Measurements from ENCODE around the gene SND1. TPM values are rescaled to one million over a fixed set of nuclear protein-coding genes. Genes with fewer than 3 reads are reported as not detected.

The SND1 gene
- total RNA-seq, 1 donor = 241 TPM

DNA sequence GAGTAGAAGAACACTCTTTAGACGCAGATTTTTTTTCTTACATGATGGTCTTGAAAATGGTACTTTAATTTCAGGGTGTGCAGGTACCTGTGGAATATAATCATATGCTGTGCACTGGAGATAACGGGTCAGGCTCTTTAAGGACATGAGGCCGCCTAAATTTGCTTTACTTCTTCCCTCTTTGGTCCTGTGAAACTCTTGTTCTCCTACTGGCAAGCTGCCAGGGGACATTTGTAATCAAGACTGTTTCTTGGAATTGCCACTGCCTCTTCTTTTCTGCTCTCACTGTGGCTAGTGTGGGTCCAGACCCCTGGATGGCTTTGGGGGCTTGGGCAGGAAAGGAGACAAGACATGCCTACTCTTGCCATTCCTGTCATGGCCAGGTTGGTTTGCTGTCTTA, 146.0 kb downstream of the SND1 start:
- TF ChIP-seq, protein P1, sequence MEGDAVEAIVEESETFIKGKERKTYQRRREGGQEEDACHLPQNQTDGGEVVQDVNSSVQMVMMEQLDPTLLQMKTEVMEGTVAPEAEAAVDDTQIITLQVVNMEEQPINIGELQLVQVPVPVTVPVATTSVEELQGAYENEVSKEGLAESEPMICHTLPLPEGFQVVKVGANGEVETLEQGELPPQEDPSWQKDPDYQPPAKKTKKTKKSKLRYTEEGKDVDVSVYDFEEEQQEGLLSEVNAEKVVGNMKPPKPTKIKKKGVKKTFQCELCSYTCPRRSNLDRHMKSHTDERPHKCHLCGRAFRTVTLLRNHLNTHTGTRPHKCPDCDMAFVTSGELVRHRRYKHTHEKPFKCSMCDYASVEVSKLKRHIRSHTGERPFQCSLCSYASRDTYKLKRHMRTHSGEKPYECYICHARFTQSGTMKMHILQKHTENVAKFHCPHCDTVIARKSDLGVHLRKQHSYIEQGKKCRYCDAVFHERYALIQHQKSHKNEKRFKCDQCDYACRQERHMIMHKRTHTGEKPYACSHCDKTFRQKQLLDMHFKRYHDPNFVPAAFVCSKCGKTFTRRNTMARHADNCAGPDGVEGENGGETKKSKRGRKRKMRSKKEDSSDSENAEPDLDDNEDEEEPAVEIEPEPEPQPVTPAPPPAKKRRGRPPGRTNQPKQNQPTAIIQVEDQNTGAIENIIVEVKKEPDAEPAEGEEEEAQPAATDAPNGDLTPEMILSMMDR (IDR thresholded peaks at IDR 0.05; ENCODE audit: insufficient read depth, low read depth, low read length) = no peak
- peak; percentile 30 for DNase-seq (ENCODE audit: low read depth)
- no peak overlapping the region for H3K4me3 ChIP-seq (ENCODE audit: low read depth, low read length)

GRCh38 chr7:127798769-127799372, 146.9 kb downstream of the SND1 start:
- TF ChIP-seq, protein P1 (IDR thresholded peaks at IDR 0.05; ENCODE audit: insufficient read depth, low read depth, low read length) = no peak
- H3K4me3 ChIP-seq (ENCODE audit: low read depth, low read length) = no peak overlapping the region
- no peak for DNase-seq (ENCODE audit: low read depth)

DNA sequence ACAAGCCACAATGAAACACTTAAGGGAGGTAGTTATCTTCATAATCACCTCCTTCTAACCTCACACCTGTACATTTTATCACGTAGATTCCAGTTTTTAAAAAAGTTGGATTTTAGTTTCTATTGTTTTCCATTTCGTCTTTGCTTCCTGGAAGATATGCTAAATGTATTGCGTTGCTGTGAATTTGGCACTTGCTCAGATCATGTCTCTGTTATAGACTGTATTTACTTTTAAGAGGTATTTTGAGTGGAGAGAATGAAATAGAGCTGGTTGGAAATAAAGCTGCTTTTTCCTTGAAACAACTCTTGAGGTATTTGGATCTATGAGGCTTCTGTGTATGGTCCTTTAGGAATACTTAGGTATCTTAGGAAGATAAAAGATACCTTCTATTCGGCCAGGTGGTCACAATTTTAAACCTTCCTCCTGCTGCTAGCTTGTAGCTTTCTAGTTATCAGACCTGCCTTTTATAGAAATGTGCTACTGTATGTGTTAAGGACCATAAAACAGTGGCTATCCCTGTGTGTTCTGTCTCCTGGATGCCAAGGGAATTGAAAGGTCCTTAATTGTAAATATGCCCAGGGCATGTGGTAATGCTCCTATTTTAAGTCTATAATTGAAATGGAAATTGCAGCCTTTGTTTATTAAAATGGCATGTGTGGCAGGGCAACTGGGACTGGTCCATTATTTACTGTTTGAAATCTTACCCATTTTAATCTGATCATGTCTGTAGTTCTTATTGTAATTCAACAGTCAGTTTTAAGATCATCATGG, 147.7 kb downstream of the SND1 start:
- no peak for DNase-seq (ENCODE audit: low read depth)
- H3K4me3 ChIP-seq (ENCODE audit: low read depth, low read length) = no peak overlapping the region
- TF ChIP-seq, protein P1 (IDR thresholded peaks at IDR 0.05; ENCODE audit: insufficient read depth, low read depth, low read length) = no peak

GRCh38 chr7:127802845-127803244, 150.9 kb downstream of the SND1 start:
- H3K4me3 ChIP-seq (ENCODE audit: low read depth, low read length) = no peak overlapping the region
- DNase-seq (ENCODE audit: low read depth) = no peak
- TF ChIP-seq, protein P1 (IDR thresholded peaks at IDR 0.05; ENCODE audit: insufficient read depth, low read depth, low read length) = no peak

DNA sequence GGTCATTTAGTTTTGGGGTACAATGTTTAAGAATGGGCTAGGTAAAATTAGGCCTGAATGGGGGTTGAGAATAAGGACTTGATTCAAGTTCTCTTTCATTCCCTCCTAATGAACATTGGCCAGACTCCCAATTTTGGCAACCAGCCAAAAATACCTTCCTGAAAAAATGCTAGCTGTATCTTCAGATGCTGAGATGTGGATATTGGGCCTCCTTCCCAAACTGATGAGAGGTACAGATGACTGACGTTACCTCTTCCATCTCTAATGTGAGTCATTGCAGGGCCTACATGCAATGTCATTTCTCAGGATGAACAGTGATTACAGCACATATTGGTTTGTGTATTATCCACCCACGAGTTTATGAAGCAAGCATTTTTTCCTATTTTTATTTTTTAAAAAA, 151.6 kb downstream of the SND1 start:
- no peak for DNase-seq (ENCODE audit: low read depth)
- H3K4me3 ChIP-seq (ENCODE audit: low read depth, low read length) = no peak overlapping the region
- TF ChIP-seq, protein P1 (IDR thresholded peaks at IDR 0.05; ENCODE audit: insufficient read depth, low read depth, low read length) = no peak

DNA sequence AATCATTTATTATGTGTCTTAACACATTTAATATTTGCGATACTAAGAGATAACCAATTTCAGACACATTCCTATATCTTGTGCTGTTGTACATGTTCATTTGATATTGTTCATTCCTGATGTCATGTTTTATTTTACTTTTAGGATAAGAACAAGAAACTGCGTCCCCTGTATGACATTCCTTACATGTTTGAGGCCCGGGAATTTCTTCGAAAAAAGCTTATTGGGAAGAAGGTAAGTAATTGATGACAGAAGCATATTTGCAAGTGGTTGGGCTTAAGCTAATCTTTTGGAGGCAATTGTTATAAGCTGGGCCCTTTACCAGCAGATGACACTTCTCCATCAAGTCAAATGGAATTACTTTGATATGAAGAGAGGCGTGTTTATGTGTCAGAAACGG, 155.3 kb downstream of the SND1 start:
- no peak for DNase-seq (ENCODE audit: low read depth)
- H3K4me3 ChIP-seq (ENCODE audit: low read depth, low read length) = no peak overlapping the region
- TF ChIP-seq, protein P1 (IDR thresholded peaks at IDR 0.05; ENCODE audit: insufficient read depth, low read depth, low read length) = no peak
